GM23248 (cell line): ENCODE measurements around the gene DHRS1. TPM values are rescaled to one million over a fixed set of nuclear protein-coding genes. Genes with fewer than 3 reads are reported as not detected.
"Not testable (repeated sequence)": the region's sequence is repeated elsewhere in the genome, so short reads cannot be mapped to it uniquely, and the experiment has no call there.

ENCODE experiments used
- DNase-seq: peaks from one replicate; pipeline ENCODE4 v3.0.0-alpha.2; 2015
- H2AFZ ChIP-seq: fragments of 200-600 bp; sonication (generic); 2 replicates; pipeline ENCODE4 v1.6.1; 2016; ENCODE audit warnings: antibody characterized with exemption
- H3F3A ChIP-seq: fragments of 200-600 bp; sonication (generic); 2 replicates; pipeline ENCODE4 v1.6.1; 2016; ENCODE audit warnings: mild to moderate bottlenecking, antibody characterized with exemption, mixed run types; ENCODE audit not compliant: insufficient read depth
- H3K27ac ChIP-seq: fragments of 200-600 bp; sonication (generic); 2 replicates; pipeline ENCODE4 v1.5.1; 2016; ENCODE audit warnings: mild to moderate bottlenecking
- H3K27me3 ChIP-seq: fragments of 200-600 bp; sonication (generic); replicated peaks from 2 replicates; pipeline ENCODE4 v1.6.1; 2016; ENCODE audit warnings: mild to moderate bottlenecking; ENCODE audit not compliant: insufficient read depth
- H3K36me3 ChIP-seq: fragments of 200-600 bp; sonication (generic); 2 replicates; pipeline ENCODE4 v1.6.1; 2016; ENCODE audit warnings: low read depth, mild to moderate bottlenecking
- H3K4me1 ChIP-seq: fragments of 200-600 bp; sonication (generic); 2 replicates; pipeline ENCODE4 v1.6.1; 2016; ENCODE audit warnings: mild to moderate bottlenecking; ENCODE audit not compliant: insufficient read depth
- H3K4me2 ChIP-seq: fragments of 200-600 bp; sonication (generic); one replicate; pipeline ENCODE4 v1.6.1; 2016; ENCODE audit warnings: mild to moderate bottlenecking; ENCODE audit not compliant: unreplicated experiment
- H3K4me3 ChIP-seq: fragments of 200-600 bp; sonication (generic); 2 replicates; pipeline ENCODE4 v1.5.1; 2016; ENCODE audit warnings: mild to moderate bottlenecking
- H3K79me2 ChIP-seq: fragments of 200-600 bp; sonication (generic); 2 replicates; pipeline ENCODE4 v1.6.1; 2016; ENCODE audit warnings: mild to moderate bottlenecking; ENCODE audit not compliant: insufficient read depth
- H3K9ac ChIP-seq: fragments of 200-600 bp; sonication (generic); 2 replicates; pipeline ENCODE4 v1.6.1; 2016; ENCODE audit warnings: mild to moderate bottlenecking
- H3K9me2 ChIP-seq: fragments of 200-600 bp; sonication (generic); 2 replicates; pipeline ENCODE4 v1.6.1; 2016; ENCODE audit warnings: mixed run types, mild to moderate bottlenecking, moderate library complexity; ENCODE audit not compliant: insufficient read depth
- H3K9me3 ChIP-seq: fragments of 200-600 bp; sonication (generic); one replicate; pipeline ENCODE4 v1.6.1; 2017; ENCODE audit warnings: low read depth
- H4K20me1 ChIP-seq: fragments of 200-600 bp; sonication (generic); 2 replicates; pipeline ENCODE4 v1.6.0; 2016; ENCODE audit not compliant: insufficient read depth
- EZH2 ChIP-seq: fragments of 200-600 bp; sonication (generic); IDR thresholded peaks from 2 replicates; pipeline ENCODE4 v1.6.1; 2018; ENCODE audit warnings: antibody characterized with exemption, mild to moderate bottlenecking; ENCODE audit not compliant: insufficient read depth, poor library complexity, severe bottlenecking
- EZH2phosphoT487 ChIP-seq: fragments of 200-600 bp; sonication (generic); IDR thresholded peaks from 2 replicates; pipeline ENCODE4 v1.6.1; 2018; ENCODE audit warnings: antibody characterized with exemption, moderate library complexity, mild to moderate bottlenecking, low read depth; ENCODE audit not compliant: insufficient read depth
- WGBS, 2 experiments: methylation state at CpG; one replicate each; pipeline ENCODE4 v1.1.6; 2015 to 2017; ENCODE audit warnings: low lambda C conversion rate in 2 of 2, low coverage in 1 of 2; ENCODE audit errors: missing lambda C conversion rate in 2 of 2; 5-methylcytosine and 5-hydroxymethylcytosine counted together
- in situ Hi-C: fragments of 300-500 bp; cut with MboI; formaldehyde crosslinking; loops from 2 replicates; pipeline ENCODE4 v1.15.0; 2020
- polyA plus RNA-seq: library from polyadenylated mRNA; unstranded; fragments of >200 nt; fragmentation: Nextera tagmentation; extraction: Ambion mirVana; gene quantifications from 2 replicates; pipeline ENCODE4 v1.2.1, GENCODE V29; 2016
- total RNA-seq: library from RNA; depleted of rRNA; stranded (reverse); fragments of >200 nt; shearing (Covaris generic); gene quantifications from 2 replicates; pipeline ENCODE4 v1.2.3, GENCODE V29; 2014

DHRS1 gene
- total and polyA plus RNA-seq, 2 experiments from 2014 or later: 12.8 to 31.0 TPM

DNA sequence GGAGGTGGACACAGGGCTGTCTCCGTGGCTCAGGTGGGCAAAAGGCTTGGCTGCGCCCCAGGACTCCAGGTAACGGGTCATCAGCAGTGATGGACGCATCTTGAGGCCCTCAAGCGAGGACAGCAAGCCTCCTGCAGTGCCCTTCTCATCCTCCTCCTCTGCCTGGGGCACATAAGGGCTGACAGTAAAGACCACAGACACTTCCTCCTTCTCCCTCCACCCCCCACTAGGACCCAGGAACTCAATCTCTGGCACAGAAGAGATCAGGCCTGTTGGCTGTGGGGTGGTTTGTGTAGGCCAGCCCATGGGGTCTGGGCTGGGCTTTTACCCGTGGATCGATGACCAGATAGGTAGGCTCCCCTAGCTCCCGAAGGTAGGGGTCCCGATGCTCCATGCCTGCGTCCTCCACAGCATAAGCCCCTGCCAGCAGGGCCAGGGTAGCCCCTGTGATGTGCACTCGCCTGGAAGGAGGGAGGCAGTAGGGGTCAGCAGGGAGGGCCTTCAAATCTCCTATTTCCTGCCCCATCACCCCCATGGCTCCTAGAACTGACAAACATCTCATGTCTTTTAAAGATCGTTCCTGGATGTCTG lies 29.6 kb upstream of the DHRS1 start:
- Histone ChIP-seq H3K9me3 (no peaks in the 10 kb centered on the region), H3K9ac (no peak overlapping the region), H3K4me1 (peaks cover 5% of the 10 kb centered on the region; the same call in 1 of the 2 replicates), H3K4me3 (no peak overlapping the region), H3K27ac (no peak overlapping the region), H4K20me1 (no peaks in the 10 kb centered on the region), H2AFZ (no peak overlapping the region), H3K36me3 (no peaks in the 10 kb centered on the region), H3K9me2 (no peaks in the 10 kb centered on the region), H3F3A (no peaks in the 10 kb centered on the region), H3K79me2 (no peaks in the 10 kb centered on the region), H3K27me3 (no peaks in the 10 kb centered on the region), H3K4me2 (no peak overlapping the region)
- DNase-seq: no peak
- WGBS, 2 experiments: 76 to 82% methylated on average over 12 of the region's 12 CpGs
- in situ Hi-C loops: no loop called here
- TF ChIP-seq EZH2 (no peak), EZH2phosphoT487 (no peak)

- peak; percentile 45 for DNase-seq
- H3K36me3 ChIP-seq, H3K4me3 ChIP-seq, H3K4me2 ChIP-seq, H3K4me1 ChIP-seq, H3K79me2 ChIP-seq, H3K9ac ChIP-seq, H3K9me3 ChIP-seq, H3K27ac ChIP-seq, H2AFZ ChIP-seq, H3F3A ChIP-seq, H4K20me1 ChIP-seq, H3K9me2 ChIP-seq, H3K27me3 ChIP-seq, in situ Hi-C loops: not testable (repeated sequence)
- WGBS, 2 experiments: 1 to 5% methylated on average over 9 of the region's 9 CpGs
Observed at GRCh38 chr14:24327914-24328313, 28.3 kb upstream of the DHRS1 start.

DNA sequence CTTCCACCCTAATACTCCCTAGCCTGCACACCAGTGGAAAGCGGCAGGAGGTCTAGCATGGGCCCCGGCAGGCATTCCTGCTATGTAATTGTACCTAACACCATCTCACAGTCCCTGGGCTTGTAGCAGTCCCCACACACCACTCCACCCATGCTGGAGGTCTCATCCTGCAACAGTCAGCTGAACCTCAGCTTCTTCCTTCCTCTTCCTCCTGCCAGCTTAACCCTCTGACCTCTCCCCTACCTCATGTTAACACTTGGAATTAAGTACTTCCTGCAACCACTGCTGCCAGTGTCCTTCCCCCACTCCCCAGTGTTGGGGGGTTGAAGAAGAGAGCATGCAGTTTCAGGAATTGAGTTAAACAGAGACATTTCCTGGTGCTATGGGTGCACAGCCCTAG lies 27.7 kb upstream of the DHRS1 start:
- Histone ChIP-seq H3K4me3 (no peak overlapping the region), H3K4me2 (no peak overlapping the region), H3K4me1 (no peaks in the 10 kb centered on the region), H2AFZ (no peak overlapping the region), H4K20me1 (no peaks in the 10 kb centered on the region), H3K79me2 (no peaks in the 10 kb centered on the region), H3K9me3 (no peaks in the 10 kb centered on the region), H3K9ac (no peak overlapping the region), H3K27me3 (no peaks in the 10 kb centered on the region), H3F3A (no peaks in the 10 kb centered on the region), H3K27ac (no peak overlapping the region), H3K9me2 (no peaks in the 10 kb centered on the region), H3K36me3 (no peaks in the 10 kb centered on the region)
- TF ChIP-seq EZH2phosphoT487: no peak
- TF ChIP-seq EZH2: no peak
- in situ Hi-C loops: no loop called here
- no peak for DNase-seq
- WGBS, 2 experiments: 29 to 49% methylated on average over 2 of the region's 2 CpGs

DNA sequence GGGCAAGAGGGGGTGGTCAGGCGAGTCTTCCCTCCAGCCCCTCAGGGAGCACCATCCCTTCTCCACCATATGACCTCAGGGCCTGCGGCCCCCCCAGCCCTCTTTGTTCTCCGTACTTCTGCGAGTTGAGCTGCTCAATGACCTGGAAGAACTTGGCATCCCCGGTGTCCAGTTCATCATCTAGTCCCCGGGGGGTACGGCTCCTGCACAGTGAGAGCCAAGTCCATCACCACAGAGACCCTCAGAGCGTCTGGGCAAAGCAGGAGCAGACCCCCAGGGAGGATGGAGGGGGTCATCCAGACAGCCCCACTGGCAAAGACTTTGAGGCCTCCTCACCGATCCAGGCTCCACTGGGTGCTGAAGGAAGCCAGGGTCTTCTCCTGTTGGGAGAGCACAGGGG lies 26.4 kb upstream of the DHRS1 start:
- Histone ChIP-seq H3K79me2 (no peaks in the 10 kb centered on the region), H3K9ac (no peak overlapping the region), H3F3A (no peaks in the 10 kb centered on the region), H3K27ac (no peak overlapping the region), H3K27me3 (no peaks in the 10 kb centered on the region), H3K4me3 (no peak overlapping the region), H3K9me2 (no peaks in the 10 kb centered on the region), H3K4me2 (no peak overlapping the region), H3K9me3 (no peaks in the 10 kb centered on the region), H3K4me1 (no peaks in the 10 kb centered on the region), H4K20me1 (no peaks in the 10 kb centered on the region), H3K36me3 (no peaks in the 10 kb centered on the region), H2AFZ (no peak overlapping the region)
- no peak for DNase-seq
- 57 to 67% methylated on average over 8 to 9 of the region's 9 CpGs for WGBS, 2 experiments
- in situ Hi-C loops: no loop called here
- no peak for TF ChIP-seq EZH2phosphoT487
- no peak for TF ChIP-seq EZH2

- in situ Hi-C loops: no loop called here
- no peak for DNase-seq
- Histone ChIP-seq H3K36me3 (no peaks in the 10 kb centered on the region), H3K4me3 (no peak overlapping the region), H3K27ac (no peak overlapping the region), H3F3A (no peaks in the 10 kb centered on the region), H3K9me2 (no peaks in the 10 kb centered on the region), H3K79me2 (no peaks in the 10 kb centered on the region), H3K9ac (no peak overlapping the region), H3K9me3 (no peaks in the 10 kb centered on the region), H3K4me2 (no peak overlapping the region), H2AFZ (no peak overlapping the region), H3K27me3 (no peaks in the 10 kb centered on the region; the same call in 1 of the 2 replicates), H4K20me1 (no peaks in the 10 kb centered on the region), H3K4me1 (no peaks in the 10 kb centered on the region)
- 72 to 82% methylated on average over 5 of the region's 5 CpGs for WGBS, 2 experiments
- TF ChIP-seq EZH2phosphoT487 (no peak), EZH2 (no peak)
Observed at GRCh38 chr14:24325041-24325530, 25.5 kb upstream of the DHRS1 start.
